Effector memory CD8-positive, alpha-beta T cell (primary cell): ENCODE measurements around the gene SMIM13.

Source experiments
- ATAC-seq: fragments of 150-1000 bp; cut with Tn5 transposase; replicated peaks from 2 replicates; pipeline ENCODE4 v1.10.0; 2021; ENCODE audit warnings: mild to moderate bottlenecking, moderate library complexity
- DNase-seq, 3 experiments: peaks; one replicate each; pipeline ENCODE4 v3.0.0; 2021
- H3K27ac Mint-ChIP-seq, 2 donors: one replicate each; pipeline ENCODE4 v1.8.0; 2022; ENCODE audit warnings: mild to moderate bottlenecking in 2 of 2, mixed read lengths in 2 of 2, moderate library complexity in 2 of 2
- H3K27me3 Mint-ChIP-seq, 2 donors: one replicate each; pipeline ENCODE4 v1.8.0; 2022; ENCODE audit warnings: mixed read lengths in 2 of 2
- H3K36me3 Mint-ChIP-seq: one replicate; pipeline ENCODE4 v1.8.0; 2022; ENCODE audit warnings: mild to moderate bottlenecking, moderate library complexity, mixed read lengths; ENCODE audit not compliant: insufficient read depth
- H3K4me1 Mint-ChIP-seq, 2 donors: one replicate each; pipeline ENCODE4 v1.8.0; 2022; ENCODE audit warnings: low read depth in 2 of 2, mixed read lengths in 2 of 2
- H3K4me3 Mint-ChIP-seq, 2 donors: one replicate each; pipeline ENCODE4 v1.8.0; 2022; ENCODE audit warnings: mild to moderate bottlenecking in 2 of 2, mixed read lengths in 2 of 2, moderate library complexity in 2 of 2
- H3K9me3 Mint-ChIP-seq, 2 donors: one replicate each; pipeline ENCODE4 v1.8.0; 2022; ENCODE audit warnings: mixed read lengths in 2 of 2

Gene SMIM13

DNA sequence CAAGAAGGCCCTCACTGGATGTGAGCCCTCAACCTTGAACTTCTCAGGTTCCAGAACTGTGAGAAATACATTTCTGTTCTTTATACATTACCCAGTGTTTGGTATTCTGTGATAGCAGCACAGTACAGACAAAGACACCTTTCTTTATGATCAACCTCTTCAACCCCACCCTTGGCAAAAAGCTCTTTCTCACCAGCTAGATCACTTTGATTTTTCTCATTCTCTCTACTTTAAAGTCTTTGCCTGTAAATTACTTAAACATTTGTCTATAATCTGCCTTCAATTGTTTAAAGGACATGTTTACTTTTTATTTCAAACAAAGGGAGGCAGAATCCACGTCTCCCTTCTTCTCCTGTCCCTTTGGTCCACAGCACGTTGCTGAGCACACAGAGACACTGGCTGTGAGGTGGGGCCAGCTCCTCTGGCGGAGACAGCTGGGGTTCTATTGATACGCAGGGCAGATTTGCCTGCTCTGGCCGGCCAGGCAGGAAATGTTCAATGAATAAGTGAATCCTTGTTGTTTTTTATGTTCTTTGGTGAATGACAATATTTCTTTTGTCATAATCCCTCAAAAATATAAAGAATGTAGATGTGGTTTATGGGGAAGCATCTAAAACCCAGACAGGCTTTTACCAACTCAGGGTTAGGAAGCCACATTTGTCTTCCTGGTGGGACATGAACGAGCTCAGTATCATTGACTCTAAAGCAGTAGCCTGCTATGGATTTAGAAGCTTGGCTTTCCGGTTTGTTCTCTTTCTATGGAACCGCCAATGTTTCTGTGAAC is 86.0 kb downstream of the SMIM13 start:
- peaks cover 3% of the 10 kb centered on the region for H3K36me3 Mint-ChIP-seq
- H3K27me3 Mint-ChIP-seq, result no peaks in the 10 kb centered on the region
- no peaks in the 10 kb centered on the region for H3K9me3 Mint-ChIP-seq
- no peak overlapping the region for H3K4me3 Mint-ChIP-seq
- DNase-seq (no peak), ATAC-seq (no peak)
- no peaks in the 10 kb centered on the region for H3K4me1 Mint-ChIP-seq
- H3K27ac Mint-ChIP-seq, result peak overlapping the region in 1 of 2 donors; percentile 17

DNA sequence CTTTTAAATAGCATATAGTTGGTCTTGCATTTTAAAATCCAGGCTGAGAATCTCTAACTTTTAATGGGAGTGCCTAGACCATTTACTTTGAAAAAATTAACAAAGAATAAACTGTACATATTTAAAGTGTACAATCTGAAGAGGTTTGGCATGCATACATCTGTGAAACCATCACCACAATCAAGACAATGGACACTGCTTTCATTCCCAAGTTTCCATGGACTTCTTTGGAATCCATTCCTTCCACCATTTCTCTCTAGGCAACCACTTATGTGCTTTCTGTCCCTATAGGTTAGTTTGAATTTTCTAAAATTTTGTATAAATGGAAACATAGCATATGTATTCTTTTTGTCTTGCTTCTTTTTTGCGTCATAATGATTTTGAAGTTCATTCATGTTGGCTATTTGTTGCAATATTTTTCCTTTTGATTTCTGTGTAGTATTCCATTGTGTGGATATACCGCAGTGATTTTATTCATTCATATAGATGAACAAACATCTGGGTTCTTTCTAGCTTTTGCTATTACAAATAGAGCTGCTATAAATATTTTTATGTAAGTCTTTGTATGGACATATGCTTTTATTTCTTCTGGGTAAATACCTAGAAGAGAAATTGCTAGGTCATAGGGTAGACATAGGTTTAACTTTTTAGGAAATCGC is 88.0 kb downstream of the SMIM13 start:
- no peak for DNase-seq
- no peak overlapping the region for H3K27ac Mint-ChIP-seq
- H3K36me3 Mint-ChIP-seq, result peaks cover 17% of the 10 kb centered on the region
- H3K27me3 Mint-ChIP-seq, result no peaks in the 10 kb centered on the region
- no peak for ATAC-seq
- no peaks in the 10 kb centered on the region for H3K9me3 Mint-ChIP-seq
- H3K4me3 Mint-ChIP-seq, result no peak overlapping the region
- no peaks in the 10 kb centered on the region for H3K4me1 Mint-ChIP-seq

DNA sequence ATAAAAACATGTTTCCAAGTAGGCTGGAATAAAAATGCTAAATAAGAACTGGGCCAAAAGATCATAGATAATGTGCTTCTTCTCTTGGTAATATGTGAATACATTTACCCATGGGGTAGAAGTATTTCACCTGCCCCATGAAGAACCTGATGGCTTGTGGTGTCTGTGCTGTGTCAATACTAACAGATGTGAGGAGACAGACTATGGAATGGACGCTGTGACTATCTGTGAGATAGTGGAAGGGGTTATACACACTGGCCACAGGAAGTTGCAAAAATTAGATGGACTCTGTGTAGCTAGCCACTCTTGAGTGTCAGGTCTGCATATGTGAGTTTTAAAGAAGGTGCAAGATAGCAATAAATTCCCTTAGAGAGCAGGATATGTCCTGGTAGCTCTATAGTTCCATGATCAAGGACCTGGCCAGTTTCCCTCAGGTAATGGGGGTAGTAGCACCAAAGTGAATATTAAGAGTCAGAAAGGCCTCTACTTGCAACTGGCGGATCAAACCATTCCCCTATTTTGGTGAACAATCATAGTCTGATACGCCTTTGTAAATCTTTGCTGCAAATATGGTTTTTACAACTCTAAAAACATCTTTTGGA is 90.2 kb downstream of the SMIM13 start:
- no peaks in the 10 kb centered on the region for H3K9me3 Mint-ChIP-seq
- ATAC-seq (no peak), DNase-seq (no peak)
- H3K27ac Mint-ChIP-seq, result no peak overlapping the region
- no peak overlapping the region for H3K4me3 Mint-ChIP-seq
- H3K36me3 Mint-ChIP-seq, result peaks cover 32% of the 10 kb centered on the region
- H3K27me3 Mint-ChIP-seq, result no peaks in the 10 kb centered on the region
- H3K4me1 Mint-ChIP-seq, result peaks cover 0 to 4% of the 10 kb centered on the region in 2 donors

DNA sequence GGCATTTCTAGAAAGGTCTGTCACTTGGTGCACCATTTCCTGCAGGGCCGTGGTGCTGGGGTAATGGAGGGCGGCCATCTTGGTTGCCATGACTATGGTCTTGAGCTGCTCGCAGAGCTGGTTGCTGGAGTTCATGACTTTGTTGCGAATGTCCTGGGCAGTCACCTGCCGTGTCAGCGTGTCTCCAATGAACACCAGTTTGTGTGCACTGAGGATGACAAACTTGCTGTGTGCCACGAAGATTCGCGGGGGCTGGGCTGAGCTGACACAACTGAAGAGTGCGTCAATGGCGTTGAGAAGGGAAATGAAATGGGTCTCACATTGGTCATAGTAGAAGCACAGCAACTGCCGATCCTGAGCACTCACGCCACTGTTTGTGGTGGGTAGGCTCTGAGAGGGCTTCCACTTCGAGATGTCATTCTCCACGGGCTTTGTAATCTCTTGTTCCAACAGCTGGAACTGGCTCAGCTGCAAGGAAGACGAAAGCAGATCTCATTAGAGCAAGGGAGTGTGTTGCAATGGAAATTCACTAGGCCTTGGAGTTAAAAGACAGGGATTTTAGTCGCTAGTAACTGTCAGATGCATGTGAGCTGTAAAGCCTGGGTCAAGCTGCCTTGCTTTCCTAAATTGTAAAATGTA is 91.7 kb downstream of the SMIM13 start:
- Mint-ChIP-seq H3K36me3 (peaks cover 41% of the 10 kb centered on the region), H3K9me3 (no peaks in the 10 kb centered on the region), H3K27ac (peak overlapping the region in 1 of 2 donors; percentile 26), H3K4me3 (no peak overlapping the region), H3K27me3 (no peaks in the 10 kb centered on the region), H3K4me1 (peaks cover 0 to 4% of the 10 kb centered on the region in 2 donors)
- DNase-seq (no peak), ATAC-seq (no peak)

DNA sequence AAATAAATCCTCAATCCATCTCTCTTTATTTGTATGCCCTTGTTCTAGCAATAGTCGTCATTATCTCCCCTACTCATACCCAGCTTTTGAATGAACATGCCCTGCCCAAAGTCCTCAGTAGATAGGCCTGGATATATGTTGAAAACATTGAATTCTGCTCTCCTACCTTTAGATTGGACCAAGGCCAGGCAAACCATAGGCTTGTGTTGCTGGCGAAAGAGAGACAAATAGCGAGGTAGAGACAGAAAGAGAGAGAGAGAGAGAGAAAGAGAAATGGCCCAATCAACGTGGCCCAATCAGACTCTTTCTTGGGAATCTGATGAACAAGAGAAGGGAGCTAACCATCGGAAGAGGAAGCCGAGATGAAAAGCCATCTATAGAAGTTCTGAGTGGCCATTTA is 93.7 kb downstream of the SMIM13 start:
- DNase-seq, result no peak
- peaks cover 0 to 4% of the 10 kb centered on the region in 2 donors for H3K4me1 Mint-ChIP-seq
- H3K4me3 Mint-ChIP-seq, result no peak overlapping the region
- H3K9me3 Mint-ChIP-seq, result no peaks in the 10 kb centered on the region
- peaks cover 57% of the 10 kb centered on the region for H3K36me3 Mint-ChIP-seq
- H3K27me3 Mint-ChIP-seq, result no peaks in the 10 kb centered on the region
- no peak for ATAC-seq
- H3K27ac Mint-ChIP-seq, result no peak overlapping the region
